ENCODE measurements around the gene LYST. TPM values are rescaled to one million over a fixed set of nuclear protein-coding genes. Genes with fewer than 3 reads are reported as not detected.

Gene LYST
- total and polyA plus RNA-seq, 2 donors (not counting 3 experiments of a cell fraction or from before 2014, with no cell fraction given) = 3.1 to 9.6 TPM

DNA sequence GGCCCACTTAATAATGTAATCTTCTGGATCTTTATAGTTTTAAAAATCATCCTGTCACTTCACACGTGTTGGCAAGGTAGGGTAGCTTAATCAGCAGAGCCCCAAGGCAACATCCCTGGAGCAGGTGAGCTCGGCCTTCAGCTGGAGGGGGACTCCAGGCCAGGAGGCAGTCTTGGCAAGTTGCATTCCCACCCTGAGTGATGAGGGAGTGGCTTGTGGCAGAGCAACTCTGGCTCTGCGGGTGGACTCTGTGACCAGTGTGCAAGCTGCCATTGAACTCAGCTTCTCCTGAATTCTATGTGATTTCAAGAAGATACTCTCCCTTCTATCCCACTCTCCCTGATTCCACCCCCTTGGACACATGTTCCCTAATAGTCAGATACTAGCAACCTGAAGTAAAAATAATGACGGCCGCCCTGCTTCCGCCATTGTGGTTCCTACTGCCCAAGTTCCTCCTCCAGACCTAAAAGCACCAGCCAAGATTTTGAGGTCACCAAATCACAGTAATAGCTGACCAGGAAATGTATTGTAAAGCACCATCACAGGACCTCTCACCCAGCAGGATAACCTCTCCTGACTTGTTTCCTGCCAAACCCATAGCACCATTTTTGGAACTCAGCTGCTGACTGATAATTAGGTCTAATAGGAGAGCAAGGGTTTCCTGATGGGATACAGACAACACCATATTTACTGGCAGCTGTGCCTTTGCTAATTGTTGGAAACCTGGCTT is 11.5 kb upstream of the LYST start:
- DNase-seq (ENCODE audit: low read depth, low spot score) (peak; percentile 50), FAIRE-seq (peak; percentile 42)
- Histone ChIP-seq H3K27me3 (ENCODE audit: control insufficient read depth in 2 of 2, insufficient read depth in 2 of 2, low read length in 2 of 2) (peaks cover 15 to 22% of the 10 kb centered on the region in 2 experiments), H3K9ac (replicated peaks; ENCODE audit: extremely low read depth, insufficient read depth, low read length) (no peak overlapping the region), H2AFZ (ENCODE audit: low read depth, low read length) (no peak overlapping the region), H3K79me2 (ENCODE audit: control insufficient read depth, insufficient read depth, low read length) (no peaks in the 10 kb centered on the region), H3K9me3 (replicated peaks; ENCODE audit: control insufficient read depth, insufficient read depth, low read length) (no peaks in the 10 kb centered on the region), H3K4me3 (replicated peaks in 1 of 3; ENCODE audit: insufficient read depth in 1 of 3, low read depth in 1 of 3, low read length in 3 of 3) (no peak overlapping the region), H3K4me2 (ENCODE audit: insufficient read depth, low read length) (no peak overlapping the region), H3K9me1 (replicated peaks; ENCODE audit: control insufficient read depth, extremely low read depth, insufficient read depth, low read length) (no peaks in the 10 kb centered on the region), H3K4me1 (ENCODE audit: control insufficient read depth, extremely low read depth, insufficient read depth, low read length) (peaks cover 3% of the 10 kb centered on the region), H3K36me3 (ENCODE audit: control insufficient read depth in 2 of 2, extremely low read depth in 1 of 2, insufficient read depth in 2 of 2, low read length in 2 of 2) (no peaks in the 10 kb centered on the region), H4K20me1 (replicated peaks; ENCODE audit: control insufficient read depth, extremely low read depth, insufficient read depth, low read length) (no peaks in the 10 kb centered on the region), H3K27ac (ENCODE audit: insufficient read depth, low read depth, low read length) (no peak overlapping the region)
- BruUV-seq (replicated peaks) = no TSS peak
- dilution Hi-C loops (cut with MboI; ENCODE audit: extremely low pct_ligation_motif_present, low sequenced_read_pairs) (no loop called here), intact Hi-C loops (cut with micrococcal nuclease) (no loop called here)
- no peak for TF ChIP-seq POLR2A (IDR thresholded peaks at IDR 0.05; ENCODE audit: low read depth, low read length)
- TF ChIP-seq POLR2AphosphoS5 (IDR thresholded peaks at IDR 0.05; ENCODE audit: insufficient read depth, low read depth, low read length) = peak; percentile 30
- peak; percentile 62 for TF ChIP-seq GATA2 (IDR thresholded peaks at IDR 0.05; ENCODE audit: insufficient read depth, insufficient read length, low read depth, low read length)
- ChIA-PET POLR2A (no interaction called here), CTCF (interaction anchor here (0.8 to 1.4 kb wide), 5 partner anchors 12 to 94 kb away, joined by 3 to 5 read pairs (median 3); no protein-coding TSS in a partner anchor)

DNA sequence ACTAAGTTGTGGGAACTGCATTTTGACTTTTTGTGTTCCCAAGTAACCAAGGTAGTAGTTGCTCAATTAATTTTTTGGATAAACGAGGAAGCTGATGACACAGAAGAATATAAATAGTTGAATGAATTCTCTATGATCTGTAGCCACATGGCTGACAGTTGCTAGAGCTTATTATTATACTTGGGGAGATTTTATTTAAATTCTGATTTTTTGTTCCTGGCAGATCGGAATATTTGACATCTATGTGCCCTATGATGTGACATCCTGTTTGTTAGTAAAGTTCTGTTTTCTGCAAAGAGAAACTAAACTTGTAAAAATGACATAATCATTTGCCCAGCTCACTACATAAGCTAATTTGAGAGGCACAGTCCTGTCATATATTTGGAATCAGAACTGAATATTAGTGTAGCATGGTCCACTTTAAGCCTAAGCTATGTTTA is 9.7 kb upstream of the LYST start:
- ChIA-PET POLR2A (no interaction called here), CTCF (interaction anchor here (1.0 to 2.9 kb wide), 3 partner anchors 10 to 95 kb away, joined by 3 to 15 read pairs (median 3); no protein-coding TSS in a partner anchor)
- H3K4me3 ChIP-seq (replicated peaks in 1 of 3; ENCODE audit: insufficient read depth in 1 of 3, low read depth in 1 of 3, low read length in 3 of 3) = no peak overlapping the region
- H3K4me1 ChIP-seq (ENCODE audit: control insufficient read depth, extremely low read depth, insufficient read depth, low read length) = peaks cover 3% of the 10 kb centered on the region
- DNase-seq (ENCODE audit: low read depth, low spot score) (no peak), FAIRE-seq (no peak)
- dilution Hi-C loops (cut with MboI; ENCODE audit: extremely low pct_ligation_motif_present, low sequenced_read_pairs) = no loop called here
- no peak overlapping the region for H2AFZ ChIP-seq (ENCODE audit: low read depth, low read length)
- BruUV-seq (replicated peaks) = no TSS peak
- H4K20me1 ChIP-seq (replicated peaks; ENCODE audit: control insufficient read depth, extremely low read depth, insufficient read depth, low read length) = no peaks in the 10 kb centered on the region
- H3K9ac ChIP-seq (replicated peaks; ENCODE audit: extremely low read depth, insufficient read depth, low read length) = no peak overlapping the region
- no peak overlapping the region for H3K27ac ChIP-seq (ENCODE audit: insufficient read depth, low read depth, low read length)
- H3K4me2 ChIP-seq (ENCODE audit: insufficient read depth, low read length) = no peak overlapping the region
- TF ChIP-seq EZH2 (IDR thresholded peaks at IDR 0.05; ENCODE audit: borderline replicate concordance, low read depth, low read length, severe bottlenecking) = no peak
- TF ChIP-seq, protein P1, sequence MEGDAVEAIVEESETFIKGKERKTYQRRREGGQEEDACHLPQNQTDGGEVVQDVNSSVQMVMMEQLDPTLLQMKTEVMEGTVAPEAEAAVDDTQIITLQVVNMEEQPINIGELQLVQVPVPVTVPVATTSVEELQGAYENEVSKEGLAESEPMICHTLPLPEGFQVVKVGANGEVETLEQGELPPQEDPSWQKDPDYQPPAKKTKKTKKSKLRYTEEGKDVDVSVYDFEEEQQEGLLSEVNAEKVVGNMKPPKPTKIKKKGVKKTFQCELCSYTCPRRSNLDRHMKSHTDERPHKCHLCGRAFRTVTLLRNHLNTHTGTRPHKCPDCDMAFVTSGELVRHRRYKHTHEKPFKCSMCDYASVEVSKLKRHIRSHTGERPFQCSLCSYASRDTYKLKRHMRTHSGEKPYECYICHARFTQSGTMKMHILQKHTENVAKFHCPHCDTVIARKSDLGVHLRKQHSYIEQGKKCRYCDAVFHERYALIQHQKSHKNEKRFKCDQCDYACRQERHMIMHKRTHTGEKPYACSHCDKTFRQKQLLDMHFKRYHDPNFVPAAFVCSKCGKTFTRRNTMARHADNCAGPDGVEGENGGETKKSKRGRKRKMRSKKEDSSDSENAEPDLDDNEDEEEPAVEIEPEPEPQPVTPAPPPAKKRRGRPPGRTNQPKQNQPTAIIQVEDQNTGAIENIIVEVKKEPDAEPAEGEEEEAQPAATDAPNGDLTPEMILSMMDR (IDR thresholded peaks at IDR 0.05; ENCODE audit: extremely low read depth in 1 of 2, insufficient read depth in 1 of 2, low read depth in 1 of 2, low read length in 2 of 2) = no peak
- TF ChIP-seq FOS (IDR thresholded peaks at IDR 0.05; ENCODE audit: borderline replicate concordance, insufficient read depth, low read length) = no peak
- TF ChIP-seq POLR2AphosphoS5 (IDR thresholded peaks at IDR 0.05; ENCODE audit: insufficient read depth, low read depth, low read length) = no peak
- no peak for TF ChIP-seq JUN (IDR thresholded peaks at IDR 0.05; ENCODE audit: borderline replicate concordance, insufficient read depth, insufficient read length, low read depth)
- TF ChIP-seq GATA2 (IDR thresholded peaks at IDR 0.05; ENCODE audit: insufficient read depth, insufficient read length, low read depth, low read length) = no peak
- TF ChIP-seq, protein P2, sequence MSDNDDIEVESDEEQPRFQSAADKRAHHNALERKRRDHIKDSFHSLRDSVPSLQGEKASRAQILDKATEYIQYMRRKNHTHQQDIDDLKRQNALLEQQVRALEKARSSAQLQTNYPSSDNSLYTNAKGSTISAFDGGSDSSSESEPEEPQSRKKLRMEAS (IDR thresholded peaks at IDR 0.05; ENCODE audit: insufficient read depth, insufficient read length) = no peak
- H3K9me1 ChIP-seq (replicated peaks; ENCODE audit: control insufficient read depth, extremely low read depth, insufficient read depth, low read length) = no peaks in the 10 kb centered on the region
- no peaks in the 10 kb centered on the region for H3K36me3 ChIP-seq (ENCODE audit: control insufficient read depth in 2 of 2, extremely low read depth in 1 of 2, insufficient read depth in 2 of 2, low read length in 2 of 2)
- no peaks in the 10 kb centered on the region for H3K9me3 ChIP-seq (replicated peaks; ENCODE audit: control insufficient read depth, insufficient read depth, low read length)
- no peaks in the 10 kb centered on the region for H3K79me2 ChIP-seq (ENCODE audit: control insufficient read depth, insufficient read depth, low read length)
- peaks cover 7 to 12% of the 10 kb centered on the region in 2 experiments for H3K27me3 ChIP-seq (ENCODE audit: control insufficient read depth in 2 of 2, insufficient read depth in 2 of 2, low read length in 2 of 2)
- intact Hi-C loops (cut with micrococcal nuclease) = no loop called here
